Stimulated activated naive CD8-positive, alpha-beta T cell treated with anti-CD3 and anti-CD28 coated beads, Interleukin-15, amount 100 ng/mL, for 72 hours (primary cell): ENCODE measurements around the gene C16orf86.

ENCODE experiments used
- ATAC-seq: fragments of 150-1000 bp; cut with Tn5 transposase; 2 replicates; pipeline ENCODE4 v1.10.0; 2021; ENCODE audit warnings: mild to moderate bottlenecking, moderate library complexity
- DNase-seq, 2 donors: peaks; one replicate each; pipeline ENCODE4 v3.0.0; 2021 to 2022
- H3K27ac Mint-ChIP-seq, 2 donors: one replicate each; pipeline ENCODE4 v1.8.0; 2022; ENCODE audit warnings: mild to moderate bottlenecking in 2 of 2, mixed read lengths in 2 of 2, moderate library complexity in 2 of 2
- H3K27me3 Mint-ChIP-seq: one replicate; pipeline ENCODE4 v1.8.0; 2022; ENCODE audit warnings: mixed read lengths
- H3K4me1 Mint-ChIP-seq: one replicate; pipeline ENCODE4 v1.8.0; 2022; ENCODE audit warnings: mild to moderate bottlenecking, mixed read lengths
- H3K4me3 Mint-ChIP-seq, 2 donors: one replicate each; pipeline ENCODE4 v1.8.0; 2022; ENCODE audit warnings: mild to moderate bottlenecking in 2 of 2, mixed read lengths in 2 of 2, moderate library complexity in 1 of 2
- H3K9me3 Mint-ChIP-seq, 2 donors: one replicate each; pipeline ENCODE4 v1.8.0; 2022; ENCODE audit warnings: mixed read lengths in 2 of 2

C16orf86 gene

DNA sequence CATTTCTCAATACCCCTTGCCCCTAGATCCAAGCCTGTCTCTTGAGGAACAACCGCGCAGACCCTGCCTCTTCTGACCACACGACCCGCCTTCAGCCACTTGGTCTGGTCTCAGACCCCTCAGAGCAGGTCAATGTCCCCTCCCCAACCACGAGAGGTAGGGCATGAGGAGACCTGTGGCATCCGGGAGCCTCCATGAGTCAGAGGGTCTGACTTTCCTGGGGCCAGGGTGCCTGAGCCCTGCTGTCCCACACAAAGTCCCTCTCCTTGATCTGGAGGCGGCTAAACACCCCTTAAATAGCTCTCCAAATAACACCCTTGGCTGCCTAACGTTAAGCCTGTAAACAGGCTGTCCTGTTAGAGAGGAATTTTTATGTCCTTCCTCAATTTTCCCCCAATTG is 16.6 kb upstream of the C16orf86 start:
- ATAC-seq (no peak), DNase-seq (no peak)
- H3K27me3 Mint-ChIP-seq = no peaks in the 10 kb centered on the region
- H3K4me3 Mint-ChIP-seq = no peak overlapping the region
- peaks cover 32% of the 10 kb centered on the region for H3K4me1 Mint-ChIP-seq
- H3K27ac Mint-ChIP-seq = no peak overlapping the region
- no peaks in the 10 kb centered on the region for H3K9me3 Mint-ChIP-seq

- Mint-ChIP-seq H3K9me3 (no peaks in the 10 kb centered on the region), H3K4me3 (no peak overlapping the region), H3K27ac (no peak overlapping the region), H3K27me3 (no peaks in the 10 kb centered on the region), H3K4me1 (peaks cover 31% of the 10 kb centered on the region)
- ATAC-seq = no peak
- DNase-seq = no peak
These were observed 15.6 kb upstream of the C16orf86 start for GRCh38 chr16:67651039-67651438.

- H3K27ac Mint-ChIP-seq = peak overlapping the region in 1 of 2 donors; percentile 95
- H3K4me1 Mint-ChIP-seq = peaks cover 23% of the 10 kb centered on the region
These were observed 14.8 kb upstream of the C16orf86 start for GRCh38 chr16:67651847-67652246.

DNA sequence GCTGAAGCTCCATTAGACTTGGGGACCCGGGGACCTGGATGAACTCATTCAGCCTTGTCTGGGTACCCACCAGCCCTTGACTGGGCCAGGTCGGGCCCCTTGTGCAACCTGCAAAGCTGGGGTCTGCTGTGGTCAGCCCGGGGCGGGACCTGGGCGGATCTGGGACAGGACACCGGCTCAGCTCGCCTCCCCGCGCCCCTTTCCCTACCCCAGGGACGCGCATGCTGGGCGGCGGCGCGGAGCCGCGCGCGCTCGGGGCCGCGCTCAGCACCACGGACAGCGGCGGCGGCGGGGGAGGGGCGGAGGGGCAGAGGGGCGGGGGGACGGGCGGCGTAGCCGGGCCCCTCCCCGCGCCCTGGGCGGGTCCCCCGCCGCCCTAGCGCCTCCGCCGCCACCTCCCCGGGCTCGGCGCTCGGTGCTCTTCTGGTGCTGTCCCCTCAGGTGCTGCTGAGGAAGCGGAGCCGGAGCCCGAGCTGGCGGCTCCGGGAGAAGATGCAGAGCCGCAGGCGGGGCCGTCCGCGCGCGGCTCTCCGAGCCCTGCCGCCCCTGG is 14.0 kb upstream of the C16orf86 start:
- Mint-ChIP-seq H3K4me1 (peaks cover 20% of the 10 kb centered on the region), H3K27me3 (no peaks in the 10 kb centered on the region), H3K9me3 (no peaks in the 10 kb centered on the region), H3K27ac (no peak overlapping the region), H3K4me3 (no peak overlapping the region)
- DNase-seq (no peak), ATAC-seq (peak; percentile 47)

More at GRCh38 chr16:67651847-67652246, 14.8 kb upstream of the C16orf86 start:
- DNase-seq (no peak), ATAC-seq (no peak)
- H3K27me3 Mint-ChIP-seq = no peaks in the 10 kb centered on the region
- H3K9me3 Mint-ChIP-seq = no peaks in the 10 kb centered on the region
- H3K4me3 Mint-ChIP-seq = no peak overlapping the region

DNA sequence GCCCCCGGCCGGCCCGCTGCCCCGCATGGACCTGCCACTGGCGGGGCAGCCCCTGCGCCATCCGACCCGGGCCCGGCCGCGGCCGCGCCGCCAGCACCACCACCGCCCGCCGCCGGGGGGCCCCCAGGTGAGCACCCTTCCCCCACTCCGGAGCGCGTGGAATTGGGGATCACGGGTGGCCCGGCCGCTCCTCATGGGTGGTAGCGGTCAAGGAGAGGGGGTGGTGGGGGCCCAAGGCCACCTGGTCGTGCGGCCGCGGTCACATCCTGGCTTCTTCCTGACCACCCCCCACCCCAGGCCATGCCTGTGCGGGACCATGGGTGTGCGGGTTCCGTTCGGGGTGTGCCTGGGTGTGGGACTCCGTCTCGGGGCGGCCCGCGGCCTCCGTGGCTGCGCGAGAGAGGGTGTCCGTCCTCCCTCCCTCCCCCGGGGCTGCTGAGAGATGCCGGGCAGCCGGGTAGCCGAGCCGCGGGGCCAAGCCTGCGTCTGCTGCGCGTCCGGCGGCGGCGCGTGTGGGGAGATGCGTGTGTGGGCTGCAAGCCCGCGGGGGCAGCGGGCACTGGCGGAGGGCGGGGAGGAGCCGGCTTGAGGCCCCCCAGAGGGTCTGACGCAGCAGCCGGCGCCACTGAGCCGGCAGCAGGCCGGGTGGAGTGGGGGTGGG is 13.4 kb upstream of the C16orf86 start:
- H3K27ac Mint-ChIP-seq = no peak overlapping the region
- DNase-seq (no peak), ATAC-seq (peak; percentile 44)
- no peaks in the 10 kb centered on the region for H3K27me3 Mint-ChIP-seq
- H3K4me1 Mint-ChIP-seq = peaks cover 26% of the 10 kb centered on the region
- no peaks in the 10 kb centered on the region for H3K9me3 Mint-ChIP-seq
- no peak overlapping the region for H3K4me3 Mint-ChIP-seq

DNA sequence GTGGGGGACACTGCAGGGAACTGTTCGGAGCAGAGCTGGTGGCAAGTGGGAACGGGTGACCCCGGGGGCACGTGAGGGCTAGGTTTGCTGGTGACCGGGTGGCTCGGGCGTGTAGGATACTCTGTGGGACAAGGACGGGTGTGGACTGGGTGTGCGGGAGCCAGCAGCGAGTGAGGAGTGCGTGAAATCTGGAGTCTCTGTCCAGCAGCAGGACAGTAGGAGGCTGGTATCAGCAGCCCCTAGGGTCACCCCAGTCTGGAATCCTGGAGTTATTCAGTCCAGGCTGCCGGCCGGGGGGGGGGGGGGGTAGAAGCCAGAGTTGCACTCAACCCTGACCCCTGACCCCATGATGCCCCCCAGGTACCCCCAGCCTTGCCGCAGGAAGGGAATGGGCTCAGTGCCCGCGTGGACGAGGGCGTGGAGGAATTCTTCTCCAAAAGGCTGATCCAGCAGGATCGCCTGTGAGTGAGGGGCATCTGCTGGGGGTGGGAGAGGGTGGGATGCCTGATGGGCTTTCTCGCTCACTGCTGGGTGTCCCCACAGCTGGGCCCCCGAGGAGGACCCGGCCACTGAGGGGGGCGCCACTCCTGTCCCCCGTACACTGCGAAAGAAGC is 12.7 kb upstream of the C16orf86 start:
- Mint-ChIP-seq H3K27me3 (no peaks in the 10 kb centered on the region), H3K27ac (no peak overlapping the region), H3K4me1 (peaks cover 32% of the 10 kb centered on the region), H3K9me3 (no peaks in the 10 kb centered on the region), H3K4me3 (no peak overlapping the region)
- peak; percentile 8 for ATAC-seq
- DNase-seq = no peak

GRCh38 chr16:67654403-67654911 is 12.2 kb upstream of the C16orf86 start:
- Mint-ChIP-seq H3K4me1 (peaks cover 38% of the 10 kb centered on the region), H3K4me3 (no peak overlapping the region), H3K27ac (no peak overlapping the region), H3K9me3 (no peaks in the 10 kb centered on the region), H3K27me3 (no peaks in the 10 kb centered on the region)
- DNase-seq = no peak
- no peak for ATAC-seq

- H3K27me3 Mint-ChIP-seq = no peaks in the 10 kb centered on the region
- no peak overlapping the region for H3K4me3 Mint-ChIP-seq
- peak overlapping the region; percentile 54 to 87 for H3K27ac Mint-ChIP-seq
- DNase-seq (no peak), ATAC-seq (no peak)
- H3K9me3 Mint-ChIP-seq = no peaks in the 10 kb centered on the region
- H3K4me1 Mint-ChIP-seq = peaks cover 42% of the 10 kb centered on the region
These were observed 11.3 kb upstream of the C16orf86 start for GRCh38 chr16:67655363-67655762.

GRCh38 chr16:67656344-67657016 is 10.1 kb upstream of the C16orf86 start:
- Mint-ChIP-seq H3K27ac (peak overlapping the region in 1 of 2 donors; percentile 27), H3K4me1 (peaks cover 47% of the 10 kb centered on the region), H3K4me3 (no peak overlapping the region), H3K9me3 (no peaks in the 10 kb centered on the region), H3K27me3 (no peaks in the 10 kb centered on the region)
- DNase-seq = no peak
- no peak for ATAC-seq

- no peak for DNase-seq
- no peak overlapping the region for H3K27ac Mint-ChIP-seq
- no peak for ATAC-seq
- no peaks in the 10 kb centered on the region for H3K9me3 Mint-ChIP-seq
- no peak overlapping the region for H3K4me3 Mint-ChIP-seq
- H3K27me3 Mint-ChIP-seq = no peaks in the 10 kb centered on the region
- peaks cover 47% of the 10 kb centered on the region for H3K4me1 Mint-ChIP-seq
These were observed 9.5 kb upstream of the C16orf86 start for GRCh38 chr16:67657017-67657608.

DNA sequence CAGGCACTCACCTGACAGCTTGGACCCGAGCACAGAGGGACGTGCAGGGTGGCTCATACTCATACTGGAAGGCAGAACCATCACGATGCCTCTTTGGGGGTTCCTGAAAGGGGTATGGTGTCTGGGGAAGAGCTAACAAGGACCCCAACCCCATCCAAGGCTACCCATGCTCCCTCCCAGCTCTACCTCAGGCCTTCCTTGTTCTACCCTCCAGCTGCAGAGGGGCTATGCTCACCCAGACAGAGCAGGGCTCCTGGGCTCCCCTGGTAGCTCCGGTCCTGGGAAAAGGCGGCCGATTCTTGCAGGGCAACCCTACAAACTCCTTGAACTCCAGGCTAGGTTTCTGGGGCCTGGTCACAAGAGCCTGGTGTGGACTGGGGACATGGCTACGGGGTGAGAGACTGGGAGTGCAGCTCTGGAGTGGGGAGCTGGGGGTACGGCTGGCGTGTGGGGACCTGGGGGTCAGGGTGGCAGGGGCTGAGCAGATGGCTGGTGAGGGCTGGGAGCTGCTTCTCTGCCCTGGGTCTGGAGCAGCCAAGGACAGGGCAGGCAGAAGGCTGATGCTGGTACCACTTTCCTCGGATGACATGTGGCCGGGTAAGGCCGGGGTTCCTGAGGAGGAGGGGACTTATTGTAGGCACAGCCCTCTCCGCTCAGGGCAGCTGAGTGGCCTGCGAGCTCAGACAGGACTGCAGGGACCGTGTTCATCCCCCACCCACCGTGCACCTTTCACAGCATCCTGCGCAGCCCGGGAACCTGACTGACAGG is 8.7 kb upstream of the C16orf86 start:
- H3K27me3 Mint-ChIP-seq = no peaks in the 10 kb centered on the region
- H3K4me3 Mint-ChIP-seq = peak overlapping the region in 1 of 2 donors; percentile 95
- no peaks in the 10 kb centered on the region for H3K9me3 Mint-ChIP-seq
- no peak for ATAC-seq
- peaks cover 47% of the 10 kb centered on the region for H3K4me1 Mint-ChIP-seq
- peak overlapping the region; percentile 14 to 69 for H3K27ac Mint-ChIP-seq
- DNase-seq = no peak

DNA sequence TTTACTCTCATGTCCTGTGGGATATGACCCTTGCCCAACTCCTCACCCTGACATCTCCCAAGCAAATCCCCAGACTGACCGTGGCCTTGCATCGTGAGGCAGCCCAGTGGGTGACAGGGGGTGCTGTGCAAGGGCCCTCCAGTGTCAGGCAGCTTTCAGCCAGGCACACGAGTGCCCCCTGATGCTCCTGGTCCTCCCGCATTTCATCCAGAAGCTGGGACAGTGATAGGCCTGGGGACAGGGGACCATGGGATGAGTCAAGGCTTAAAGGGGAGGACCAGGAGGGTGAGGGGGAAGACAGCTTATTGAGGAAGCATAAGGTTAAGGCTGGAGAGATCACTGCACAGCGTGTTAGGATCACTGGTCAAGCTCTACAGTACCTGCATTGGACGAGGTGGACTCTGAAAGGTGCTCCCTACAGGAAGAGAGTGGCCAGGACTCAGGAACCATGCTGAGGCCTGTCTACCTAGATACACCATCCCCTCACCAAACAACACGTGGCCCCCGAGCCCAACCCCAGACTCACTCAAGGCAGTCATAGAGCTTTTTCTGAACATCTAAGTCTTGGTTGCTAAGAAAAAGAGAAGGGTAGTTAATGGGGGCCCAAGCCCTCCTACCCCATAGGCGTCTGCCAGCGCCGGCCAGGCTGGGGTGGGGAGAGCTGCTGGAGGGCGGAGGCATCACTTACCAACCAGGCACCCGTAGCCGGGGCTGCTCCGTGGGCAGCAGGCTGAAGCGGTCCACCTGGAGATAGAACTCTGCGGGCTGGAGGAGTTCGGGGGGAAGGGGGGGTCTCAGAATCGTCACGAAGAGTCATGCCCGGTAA is 7.6 kb upstream of the C16orf86 start:
- H3K27me3 Mint-ChIP-seq = no peaks in the 10 kb centered on the region
- H3K9me3 Mint-ChIP-seq = no peaks in the 10 kb centered on the region
- H3K4me1 Mint-ChIP-seq = peaks cover 54% of the 10 kb centered on the region
- ATAC-seq (no peak), DNase-seq (no peak)
- H3K4me3 Mint-ChIP-seq = peak overlapping the region; percentile 95
- H3K27ac Mint-ChIP-seq = peak overlapping the region; percentile 28 to 81

DNA sequence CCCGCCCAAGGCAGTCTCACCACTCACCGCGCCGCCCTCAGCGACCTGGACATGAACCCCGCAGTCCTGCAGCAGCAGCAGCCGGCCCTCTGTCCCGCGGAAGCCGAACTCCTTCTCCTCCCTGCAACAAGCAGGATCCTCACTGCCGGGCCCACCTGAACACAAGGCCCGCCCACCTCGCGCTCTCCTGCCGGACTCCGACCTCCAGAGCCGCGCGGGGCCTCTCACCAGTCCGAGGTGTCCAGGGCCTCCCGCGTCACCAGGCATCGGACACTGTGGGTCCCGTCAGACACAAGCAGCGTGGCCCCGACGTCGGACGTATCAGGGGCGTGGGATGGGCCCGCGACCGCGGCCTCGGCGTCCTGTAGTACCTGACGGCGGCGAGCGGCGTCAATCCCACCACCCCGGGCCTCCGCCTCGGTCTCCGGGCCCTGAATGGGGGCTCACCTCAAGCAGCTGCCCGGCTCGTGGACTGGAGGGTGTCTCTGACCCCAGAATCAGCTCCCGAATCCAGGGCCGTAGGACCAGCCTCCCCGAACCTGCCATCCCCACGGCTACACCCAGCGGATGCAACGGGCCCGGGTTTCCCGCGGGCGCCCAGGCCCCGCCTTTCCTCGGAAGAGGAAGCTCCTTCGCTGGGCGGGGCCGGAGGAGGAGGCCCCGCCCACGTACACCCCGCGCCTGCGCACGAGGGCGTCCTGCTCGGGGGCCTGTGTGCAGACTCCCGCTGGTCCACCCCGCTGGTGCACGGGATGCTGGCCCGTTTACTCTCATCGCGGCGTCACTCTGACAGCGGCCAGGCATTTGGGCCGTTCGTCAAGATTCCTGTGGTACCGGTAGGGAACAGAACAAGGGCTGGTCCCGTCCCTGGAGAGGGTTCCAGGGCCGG is 6.7 kb upstream of the C16orf86 start, which contains the start of gene ACD:
Gene ACD, minus strand, starts transcription at position 586 of the 889 bp plus-strand sequence. Its CDS starts 40 bp downstream, at position 546.
- peak within 1 kb of the TSS; percentile 96 to 98 for H3K27ac Mint-ChIP-seq
- H3K4me1 Mint-ChIP-seq = peaks cover 62% of the 10 kb centered on the region
- DNase-seq (peak; percentile 95 to 97), ATAC-seq (peak; percentile 65)
- no peaks in the 10 kb centered on the region for H3K9me3 Mint-ChIP-seq
- peak within 1 kb of the TSS; percentile 95 for H3K4me3 Mint-ChIP-seq
- no peaks in the 10 kb centered on the region for H3K27me3 Mint-ChIP-seq
